Smooth muscle cell (in vitro differentiated cells): ENCODE results near the gene MSANTD1. TPM values are rescaled to one million over a fixed set of nuclear protein-coding genes. Genes with fewer than 3 reads are reported as not detected.

Experiments
- DNase-seq: peaks from one replicate; lab custom pipeline; 2025; ENCODE audit not compliant: unreplicated experiment; lab: John Stamatoyannopoulos, UW
- H2AFZ ChIP-seq: fragments of 200-600 bp; sonication (generic); 2 replicates; pipeline ENCODE4 v1.6.0; 2016; ENCODE audit warnings: antibody characterized with exemption, low read depth, mild to moderate bottlenecking
- H3F3A ChIP-seq: fragments of 200-600 bp; sonication (generic); 2 replicates; pipeline ENCODE4 v1.6.0; 2017; ENCODE audit warnings: antibody characterized with exemption, low read depth
- H3K27ac ChIP-seq: fragments of 200-600 bp; sonication (generic); 2 replicates; pipeline ENCODE4 v1.5.1; 2016; ENCODE audit warnings: low read depth, mild to moderate bottlenecking
- H3K27me3 ChIP-seq: fragments of 200-600 bp; sonication (generic); 2 replicates; pipeline ENCODE4 v1.6.1; 2016; ENCODE audit warnings: low read depth, mild to moderate bottlenecking
- H3K36me3 ChIP-seq: fragments of 200-600 bp; sonication (generic); 2 replicates; pipeline ENCODE4 v1.5.1; 2016; ENCODE audit warnings: low read depth
- H3K4me1 ChIP-seq: fragments of 200-600 bp; sonication (generic); 2 replicates; pipeline ENCODE4 v1.5.1; 2016; ENCODE audit warnings: low read depth
- H3K4me2 ChIP-seq: fragments of 200-600 bp; sonication (generic); 2 replicates; pipeline ENCODE4 v1.6.0; 2016; ENCODE audit warnings: mild to moderate bottlenecking
- H3K4me3 ChIP-seq: fragments of 200-600 bp; sonication (generic); 2 replicates; pipeline ENCODE4 v1.5.1; 2016; ENCODE audit warnings: mild to moderate bottlenecking
- H3K79me2 ChIP-seq: fragments of 200-600 bp; sonication (generic); 2 replicates; pipeline ENCODE4 v1.6.0; 2016; ENCODE audit warnings: low read depth, mild to moderate bottlenecking
- H3K9ac ChIP-seq: fragments of 200-600 bp; sonication (generic); 2 replicates; pipeline ENCODE4 v1.6.0; 2016; ENCODE audit warnings: low read depth
- H3K9me3 ChIP-seq: fragments of 200-600 bp; sonication (generic); replicated peaks from 2 replicates; pipeline ENCODE4 v1.5.1; 2016; ENCODE audit warnings: low read depth
- H4K20me1 ChIP-seq: fragments of 200-600 bp; sonication (generic); 2 replicates; pipeline ENCODE4 v1.6.0; 2016; ENCODE audit warnings: low read depth
- CTCF ChIP-seq: fragments of 200-600 bp; sonication (generic); IDR thresholded peaks from 2 replicates; pipeline ENCODE4 v1.5.1; 2017; ENCODE audit warnings: borderline replicate concordance, mild to moderate bottlenecking, antibody characterized with exemption; ENCODE audit not compliant: insufficient read depth, poor library complexity, severe bottlenecking
- WGBS: methylation state at CpG from one replicate; pipeline ENCODE4 v1.1.7; 2016; ENCODE audit warnings: low lambda C conversion rate; 5-methylcytosine and 5-hydroxymethylcytosine counted together
- polyA plus RNA-seq: library from polyadenylated mRNA; unstranded; fragments of >200 nt; fragmentation: Nextera tagmentation; extraction: Ambion mirVana; gene quantifications from 2 replicates; pipeline ENCODE4 v1.2.1, GENCODE V29; 2016
- total RNA-seq: library from RNA; depleted of rRNA; stranded (reverse); fragments of >200 nt; gene quantifications from 2 replicates; pipeline ENCODE4 v1.2.3, GENCODE V29; 2014

Gene MSANTD1
- total and polyA plus RNA-seq, 2 experiments from 2014 or later, result 0.30 to 1.4 TPM

GRCh38 chr4:3250956-3251690 lies 2.2 kb downstream of the MSANTD1 start:
- no peak for DNase-seq
- no peaks in the 10 kb centered on the region for H3K9me3 ChIP-seq
- H3K79me2 ChIP-seq, result no peaks in the 10 kb centered on the region
- no peaks in the 10 kb centered on the region for H4K20me1 ChIP-seq
- H3K27ac ChIP-seq, result no peak overlapping the region
- H3K4me3 ChIP-seq, result no peak overlapping the region
- H3F3A ChIP-seq, result no peaks in the 10 kb centered on the region
- TF ChIP-seq CTCF, result no peak
- H3K36me3 ChIP-seq, result no peaks in the 10 kb centered on the region
- H3K4me1 ChIP-seq, result no peaks in the 10 kb centered on the region
- H2AFZ ChIP-seq, result no peak overlapping the region
- no peaks in the 10 kb centered on the region for H3K27me3 ChIP-seq
- no peak overlapping the region for H3K9ac ChIP-seq
- WGBS, result 89% methylated on average over 19 of the region's 19 CpGs
- no peak overlapping the region for H3K4me2 ChIP-seq

GRCh38 chr4:3251691-3252479 lies 2.9 kb downstream of the MSANTD1 start:
- H4K20me1 ChIP-seq, result no peaks in the 10 kb centered on the region
- H2AFZ ChIP-seq, result no peak overlapping the region
- no peaks in the 10 kb centered on the region for H3K4me1 ChIP-seq
- H3K9me3 ChIP-seq, result no peaks in the 10 kb centered on the region
- no peaks in the 10 kb centered on the region for H3K27me3 ChIP-seq
- H3F3A ChIP-seq, result no peaks in the 10 kb centered on the region
- no peak overlapping the region for H3K4me3 ChIP-seq
- H3K9ac ChIP-seq, result no peak overlapping the region
- no peak for TF ChIP-seq CTCF
- DNase-seq, result no peak
- WGBS, result 96% methylated on average over 11 of the region's 11 CpGs
- H3K27ac ChIP-seq, result no peak overlapping the region
- no peak overlapping the region for H3K4me2 ChIP-seq
- H3K36me3 ChIP-seq, result no peaks in the 10 kb centered on the region
- H3K79me2 ChIP-seq, result no peaks in the 10 kb centered on the region

GRCh38 chr4:3252480-3252828 lies 3.5 kb downstream of the MSANTD1 start:
- Histone ChIP-seq H3K79me2 (no peaks in the 10 kb centered on the region), H2AFZ (no peak overlapping the region), H4K20me1 (no peaks in the 10 kb centered on the region), H3K27me3 (no peaks in the 10 kb centered on the region), H3K36me3 (no peaks in the 10 kb centered on the region), H3K9me3 (no peaks in the 10 kb centered on the region), H3K4me2 (no peak overlapping the region), H3K27ac (no peak overlapping the region), H3K4me1 (no peaks in the 10 kb centered on the region), H3K4me3 (no peak overlapping the region), H3F3A (no peaks in the 10 kb centered on the region), H3K9ac (no peak overlapping the region)
- WGBS, result 100% methylated on average over 3 of the region's 3 CpGs
- no peak for DNase-seq
- TF ChIP-seq CTCF, result no peak
